HepG2 (cell line): Measurements from ENCODE around the gene KTI12. TPM values are rescaled to one million over a fixed set of nuclear protein-coding genes. Genes with fewer than 3 reads are reported as not detected.
A peak's percentile ranks its signal among the peaks of the same experiment; 100 is the strongest.

Source experiments
- ADNP ChIP-seq: sonication (generic); formaldehyde crosslinking; IDR thresholded peaks from 2 replicates; pipeline ENCODE4 v1.4.0; 2020; ENCODE audit warnings: missing genetic modification reagents
- ARNTL ChIP-seq: sonication (generic); formaldehyde crosslinking; IDR thresholded peaks from 2 replicates; pipeline ENCODE4 v1.4.0; 2020; ENCODE audit warnings: mild to moderate bottlenecking, missing genetic modification reagents
- CENPBD1 ChIP-seq: sonication (generic); formaldehyde crosslinking; IDR thresholded peaks from 2 replicates; pipeline ENCODE4 v1.8.0; 2022; ENCODE audit warnings: missing genetic modification reagents, low read depth, mild to moderate bottlenecking, borderline replicate concordance
- HES4 ChIP-seq: sonication (generic); formaldehyde crosslinking; IDR thresholded peaks from 2 replicates; pipeline ENCODE4 v1.9.0; 2021; ENCODE audit warnings: mild to moderate bottlenecking, missing genetic modification reagents, borderline replicate concordance
- HHEX ChIP-seq: IDR thresholded peaks from 2 replicates; pipeline ENCODE4 v1.6.1; 2016; ENCODE audit warnings: control low read depth
- KMT2B ChIP-seq: IDR thresholded peaks from 2 replicates; pipeline ENCODE4 v1.6.1; 2016; ENCODE audit warnings: missing genetic modification reagents, missing compliant biosample characterization
- NCOA2 ChIP-seq: sonication (generic); formaldehyde crosslinking; IDR thresholded peaks from 2 replicates; pipeline ENCODE4 v1.8.0; 2022; ENCODE audit warnings: inconsistent platforms
- NCOA5 ChIP-seq: sonication (generic); formaldehyde crosslinking; IDR thresholded peaks from 2 replicates; pipeline ENCODE4 v1.4.0; 2020; ENCODE audit warnings: missing genetic modification reagents
- TCF7L2 ChIP-seq: IDR thresholded peaks from 2 replicates; pipeline ENCODE4 v1.6.1; 2011; ENCODE audit warnings: mild to moderate bottlenecking, low read depth, low read length, moderate library complexity
- ZBTB33 ChIP-seq: sonication (generic); formaldehyde crosslinking; IDR thresholded peaks from 2 replicates; pipeline ENCODE4 v1.4.0; 2020; ENCODE audit warnings: missing genetic modification reagents
- ZNF207 ChIP-seq: fragments of 450-650 bp; IDR thresholded peaks from 2 replicates; pipeline ENCODE4 v1.6.1; 2016; ENCODE audit warnings: antibody characterized with exemption, borderline replicate concordance
- ZNF652 ChIP-seq: IDR thresholded peaks from 2 replicates; pipeline ENCODE4 v1.6.1; 2016; ENCODE audit warnings: low read depth, borderline replicate concordance
- ZNF687 ChIP-seq: sonication (generic); formaldehyde crosslinking; IDR thresholded peaks from 2 replicates; pipeline ENCODE4 v1.5.1; 2020; ENCODE audit warnings: mild to moderate bottlenecking, missing genetic modification reagents, moderate library complexity
- ZNF790 ChIP-seq: sonication (generic); formaldehyde crosslinking; IDR thresholded peaks from 2 replicates; pipeline ENCODE4 v1.8.0; 2022; ENCODE audit warnings: missing genetic modification reagents, mild to moderate bottlenecking, borderline replicate concordance
- ZNF878 ChIP-seq: sonication (generic); formaldehyde crosslinking; IDR thresholded peaks from 2 replicates; pipeline ENCODE4 v1.8.1; 2023; ENCODE audit warnings: mild to moderate bottlenecking, missing genetic modification reagents, moderate library complexity
- polyA plus RNA-seq, 8 experiments: library from polyadenylated mRNA; depleted of rRNA in 3 of 8; stranded (reverse) in 7 of 8; unstranded in 1 of 8; fragments of >200 nt; fragmentation: Illumina TruSeq in 4 of 8; extraction: Trizol in 4 of 8; gene quantifications; 2 replicates each; pipeline versions ENCODE4 v1.2.1 to v1.2.3, GENCODE V29; 2011 to 2016; ENCODE audit warnings: low read depth in 4 of 8, missing spikeins in 1 of 8, mixed read lengths in 1 of 8; ENCODE audit not compliant: insufficient read depth in 1 of 8
- total RNA-seq, 5 experiments: library from RNA; depleted of rRNA; stranded (reverse); fragments of >200 nt; fragmentation: Illumina TruSeq; extraction: Trizol; gene quantifications; 2 replicates each; pipeline ENCODE4 v1.2.3, GENCODE V29; 2016; ENCODE audit warnings: low read depth in 1 of 5
- TF ChIP-seq, protein P1 (sequence below): sonication (generic); formaldehyde crosslinking; IDR thresholded peaks from 2 replicates; pipeline ENCODE4 v1.5.0; 2020; ENCODE audit warnings: mild to moderate bottlenecking, missing genetic modification reagents, borderline replicate concordance

KTI12 gene
- total and polyA plus RNA-seq, 2 of the 13 experiments (the other 11 are each of a cell fraction or from before 2014, with no cell fraction given) = 7.4 to 10.2 TPM

DNA sequence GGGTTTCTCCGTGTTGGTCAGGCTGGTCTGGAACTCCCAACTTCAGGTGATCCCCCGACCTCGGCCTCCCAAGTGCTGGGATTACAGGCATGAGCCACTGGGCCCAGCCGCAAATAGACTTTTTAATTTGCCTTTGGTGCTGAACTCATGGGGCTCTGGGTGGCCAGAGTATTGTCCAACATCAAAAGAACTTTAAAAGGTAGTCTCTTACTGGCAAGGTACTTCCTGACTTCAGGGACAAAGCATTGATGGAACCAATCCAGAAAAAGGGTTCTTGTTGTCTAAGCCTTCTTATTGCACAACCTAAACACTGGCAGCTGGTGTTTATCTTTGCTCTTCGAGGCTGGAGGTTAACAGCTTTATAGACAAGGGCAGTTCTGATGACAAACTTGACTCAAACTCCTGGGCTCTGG, 3.8 kb upstream of the KTI12 start (continued):
- peak; percentile 51 for TF ChIP-seq ZNF687 (CRISPR knock-in tag)
- TF ChIP-seq ZNF652 (CRISPR knock-in tag) = peak; percentile 50; the same call in 1 of the 2 replicates
- TF ChIP-seq HHEX (CRISPR knock-in tag) = peak; percentile 85
- peak; percentile 43; the same call in 1 of the 2 replicates for TF ChIP-seq ZBTB33
- no peak for TF ChIP-seq ZNF207
- TF ChIP-seq ADNP = no peak
- TF ChIP-seq NCOA2 (CRISPR knock-in tag) = peak; percentile 96
- TF ChIP-seq KMT2B (CRISPR knock-in tag) = peak; percentile 67
- no peak for TF ChIP-seq CENPBD1 (CRISPR knock-in tag)
- no peak for TF ChIP-seq HES4
- TF ChIP-seq ZNF878 (CRISPR knock-in tag) = no peak; the same call in 1 of the 2 replicates
- TF ChIP-seq ARNTL (CRISPR knock-in tag) = peak; percentile 66; the same call in 1 of the 2 replicates
- no peak for TF ChIP-seq TCF7L2
- TF ChIP-seq, protein P1, sequence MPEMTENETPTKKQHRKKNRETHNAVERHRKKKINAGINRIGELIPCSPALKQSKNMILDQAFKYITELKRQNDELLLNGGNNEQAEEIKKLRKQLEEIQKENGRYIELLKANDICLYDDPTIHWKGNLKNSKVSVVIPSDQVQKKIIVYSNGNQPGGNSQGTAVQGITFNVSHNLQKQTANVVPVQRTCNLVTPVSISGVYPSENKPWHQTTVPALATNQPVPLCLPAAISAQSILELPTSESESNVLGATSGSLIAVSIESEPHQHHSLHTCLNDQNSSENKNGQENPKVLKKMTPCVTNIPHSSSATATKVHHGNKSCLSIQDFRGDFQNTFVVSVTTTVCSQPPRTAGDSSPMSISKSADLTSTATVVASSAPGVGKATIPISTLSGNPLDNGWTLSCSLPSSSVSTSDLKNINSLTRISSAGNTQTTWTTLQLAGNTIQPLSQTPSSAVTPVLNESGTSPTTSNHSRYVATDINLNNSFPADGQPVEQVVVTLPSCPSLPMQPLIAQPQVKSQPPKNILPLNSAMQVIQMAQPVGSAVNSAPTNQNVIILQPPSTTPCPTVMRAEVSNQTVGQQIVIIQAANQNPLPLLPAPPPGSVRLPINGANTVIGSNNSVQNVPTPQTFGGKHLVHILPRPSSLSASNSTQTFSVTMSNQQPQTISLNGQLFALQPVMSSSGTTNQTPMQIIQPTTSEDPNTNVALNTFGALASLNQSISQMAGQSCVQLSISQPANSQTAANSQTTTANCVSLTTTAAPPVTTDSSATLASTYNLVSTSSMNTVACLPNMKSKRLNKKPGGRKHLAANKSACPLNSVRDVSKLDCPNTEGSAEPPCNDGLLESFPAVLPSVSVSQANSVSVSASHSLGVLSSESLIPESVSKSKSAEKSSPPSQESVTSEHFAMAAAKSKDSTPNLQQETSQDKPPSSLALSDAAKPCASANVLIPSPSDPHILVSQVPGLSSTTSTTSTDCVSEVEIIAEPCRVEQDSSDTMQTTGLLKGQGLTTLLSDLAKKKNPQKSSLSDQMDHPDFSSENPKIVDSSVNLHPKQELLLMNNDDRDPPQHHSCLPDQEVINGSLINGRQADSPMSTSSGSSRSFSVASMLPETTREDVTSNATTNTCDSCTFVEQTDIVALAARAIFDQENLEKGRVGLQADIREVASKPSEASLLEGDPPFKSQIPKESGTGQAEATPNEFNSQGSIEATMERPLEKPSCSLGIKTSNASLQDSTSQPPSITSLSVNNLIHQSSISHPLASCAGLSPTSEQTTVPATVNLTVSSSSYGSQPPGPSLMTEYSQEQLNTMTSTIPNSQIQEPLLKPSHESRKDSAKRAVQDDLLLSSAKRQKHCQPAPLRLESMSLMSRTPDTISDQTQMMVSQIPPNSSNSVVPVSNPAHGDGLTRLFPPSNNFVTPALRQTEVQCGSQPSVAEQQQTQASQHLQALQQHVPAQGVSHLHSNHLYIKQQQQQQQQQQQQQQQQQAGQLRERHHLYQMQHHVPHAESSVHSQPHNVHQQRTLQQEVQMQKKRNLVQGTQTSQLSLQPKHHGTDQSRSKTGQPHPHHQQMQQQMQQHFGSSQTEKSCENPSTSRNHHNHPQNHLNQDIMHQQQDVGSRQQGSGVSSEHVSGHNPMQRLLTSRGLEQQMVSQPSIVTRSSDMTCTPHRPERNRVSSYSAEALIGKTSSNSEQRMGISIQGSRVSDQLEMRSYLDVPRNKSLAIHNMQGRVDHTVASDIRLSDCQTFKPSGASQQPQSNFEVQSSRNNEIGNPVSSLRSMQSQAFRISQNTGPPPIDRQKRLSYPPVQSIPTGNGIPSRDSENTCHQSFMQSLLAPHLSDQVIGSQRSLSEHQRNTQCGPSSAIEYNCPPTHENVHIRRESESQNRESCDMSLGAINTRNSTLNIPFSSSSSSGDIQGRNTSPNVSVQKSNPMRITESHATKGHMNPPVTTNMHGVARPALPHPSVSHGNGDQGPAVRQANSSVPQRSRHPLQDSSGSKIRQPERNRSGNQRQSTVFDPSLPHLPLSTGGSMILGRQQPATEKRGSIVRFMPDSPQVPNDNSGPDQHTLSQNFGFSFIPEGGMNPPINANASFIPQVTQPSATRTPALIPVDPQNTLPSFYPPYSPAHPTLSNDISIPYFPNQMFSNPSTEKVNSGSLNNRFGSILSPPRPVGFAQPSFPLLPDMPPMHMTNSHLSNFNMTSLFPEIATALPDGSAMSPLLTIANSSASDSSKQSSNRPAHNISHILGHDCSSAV = no peak
- no peak for TF ChIP-seq NCOA5
- no peak for TF ChIP-seq ZNF790 (CRISPR knock-in tag)
